ENCODE measurements around the gene AUH. TPM values are rescaled to one million over a fixed set of nuclear protein-coding genes. Genes with fewer than 3 reads are reported as not detected.
"Not testable (repeated sequence)": the region's sequence is repeated elsewhere in the genome, so short reads cannot be mapped to it uniquely, and the experiment has no call there.

The AUH gene
- total and polyA plus RNA-seq, 10 of the 15 experiments (the other 5 are each of a cell fraction or from before 2014, with no cell fraction given), result 1.7 to 7.3 (median 4.6) TPM

- H3K4me1 ChIP-seq (ENCODE audit: control insufficient read depth, insufficient read depth, low read length), result peaks cover 9% of the 10 kb centered on the region
- H2AFZ ChIP-seq (ENCODE audit: control insufficient read depth, low read depth, low read length), result no peak overlapping the region
- no peak overlapping the region for H3K4me3 ChIP-seq
- H3K27me3 ChIP-seq (replicated peaks in 1 of 2; ENCODE audit: control insufficient read depth in 2 of 2, insufficient read depth in 2 of 2, low read length in 1 of 2), result peaks cover 0 to 7% of the 10 kb centered on the region in 2 experiments; a peak in 2 of 4 replicates
- POLR2A ChIA-PET, result no interaction called here
- RAD21 ChIA-PET (ENCODE audit: unreplicated experiment), result no interaction called here
- no peak for FAIRE-seq
- no peaks in the 10 kb centered on the region for H4K20me1 ChIP-seq (ENCODE audit: control insufficient read depth, insufficient read depth)
- SMC1A ChIA-PET (ENCODE audit: uncharacterized antibody, unreplicated experiment), result no interaction called here
- in situ Hi-C loops (cut with MboI), result no loop called here
- H3K4me2 ChIP-seq (ENCODE audit: control insufficient read depth, insufficient read depth), result no peak overlapping the region
- CTCF ChIA-PET, result no interaction called here
- H3K9ac ChIP-seq (ENCODE audit: control insufficient read depth, insufficient read depth, low read length), result no peak overlapping the region
- DNase-seq (ENCODE audit: low read depth, low spot score), result no peak
- no peaks in the 10 kb centered on the region for H3K36me3 ChIP-seq (ENCODE audit: control insufficient read depth in 2 of 2, insufficient read depth in 2 of 2, low read length in 1 of 2)
- 31% methylated on average over 5 of the region's 5 CpGs for WGBS (ENCODE audit: insufficient coverage, insufficient replicate concordance, low lambda C conversion rate, missing lambda C conversion rate)
- no TSS peak for BruUV-seq (replicated peaks)
- TF ChIP-seq HDGF (IDR thresholded peaks at IDR 0.05), result no peak
- no peak for TF ChIP-seq CEBPB (IDR thresholded peaks at IDR 0.05; ENCODE audit: borderline replicate concordance in 1 of 2, low read depth in 2 of 2, low read length in 2 of 2)
- TF ChIP-seq ATF7 (IDR thresholded peaks at IDR 0.05; ENCODE audit: low read depth), result no peak
- TF ChIP-seq RELA (IDR thresholded peaks at IDR 0.05; ENCODE audit: borderline replicate concordance, partially characterized antibody), result no peak
- TF ChIP-seq NFYA (IDR thresholded peaks at IDR 0.05; ENCODE audit: borderline replicate concordance, low read depth, low read length), result no peak
- no peak for TF ChIP-seq DPF2 (IDR thresholded peaks at IDR 0.05)
- no peaks in the 10 kb centered on the region for H3K9me3 ChIP-seq (replicated peaks; ENCODE audit: control insufficient read depth, insufficient read depth, low read length)
- H3K27ac ChIP-seq (ENCODE audit: control insufficient read depth, insufficient read depth), result no peak overlapping the region
- intact Hi-C loops (cut with micrococcal nuclease; ENCODE audit: unreplicated experiment), result no loop called here
- ATAC-seq, result no peak
- H3K79me2 ChIP-seq (ENCODE audit: control insufficient read depth, insufficient read depth, low read length), result no peaks in the 10 kb centered on the region
Observed at GRCh38 chr9:91391412-91391811, 29.7 kb upstream of the AUH start.

- H3K9me3 ChIP-seq (replicated peaks; ENCODE audit: control insufficient read depth, insufficient read depth, low read length); DNase-seq (ENCODE audit: low read depth, low spot score); FAIRE-seq; CTCF ChIA-PET; RAD21 ChIA-PET (ENCODE audit: unreplicated experiment); H3K4me2 ChIP-seq (ENCODE audit: control insufficient read depth, insufficient read depth); H3K9ac ChIP-seq (ENCODE audit: control insufficient read depth, insufficient read depth, low read length); intact Hi-C loops (cut with micrococcal nuclease; ENCODE audit: unreplicated experiment); ATAC-seq; H3K4me1 ChIP-seq (ENCODE audit: control insufficient read depth, insufficient read depth, low read length); H3K79me2 ChIP-seq (ENCODE audit: control insufficient read depth, insufficient read depth, low read length); H2AFZ ChIP-seq (ENCODE audit: control insufficient read depth, low read depth, low read length); H3K36me3 ChIP-seq (ENCODE audit: control insufficient read depth in 2 of 2, insufficient read depth in 2 of 2, low read length in 1 of 2); H3K27me3 ChIP-seq (replicated peaks in 1 of 2; ENCODE audit: control insufficient read depth in 2 of 2, insufficient read depth in 2 of 2, low read length in 1 of 2); POLR2A ChIA-PET; SMC1A ChIA-PET (ENCODE audit: uncharacterized antibody, unreplicated experiment); H3K27ac ChIP-seq (ENCODE audit: control insufficient read depth, insufficient read depth); BruUV-seq (replicated peaks); H4K20me1 ChIP-seq (ENCODE audit: control insufficient read depth, insufficient read depth); in situ Hi-C loops (cut with MboI); H3K4me3 ChIP-seq: not testable (repeated sequence)
- WGBS (ENCODE audit: insufficient coverage, insufficient replicate concordance, low lambda C conversion rate, missing lambda C conversion rate), result 67% methylated on average over 4 of the region's 4 CpGs
Observed at GRCh38 chr9:91389686-91390085, 28.0 kb upstream of the AUH start.
